Diencephalon (tissue), 1 donor: ENCODE results near the gene GATA5. TPM values are rescaled to one million over a fixed set of nuclear protein-coding genes. Genes with fewer than 3 reads are reported as not detected.

ENCODE experiments used
- total RNA-seq: library from RNA; depleted of rRNA; stranded (reverse); fragments of >200 nt; gene quantifications from one replicate; pipeline ENCODE4 v1.2.3, GENCODE V29; 2014

Gene GATA5, protein sequence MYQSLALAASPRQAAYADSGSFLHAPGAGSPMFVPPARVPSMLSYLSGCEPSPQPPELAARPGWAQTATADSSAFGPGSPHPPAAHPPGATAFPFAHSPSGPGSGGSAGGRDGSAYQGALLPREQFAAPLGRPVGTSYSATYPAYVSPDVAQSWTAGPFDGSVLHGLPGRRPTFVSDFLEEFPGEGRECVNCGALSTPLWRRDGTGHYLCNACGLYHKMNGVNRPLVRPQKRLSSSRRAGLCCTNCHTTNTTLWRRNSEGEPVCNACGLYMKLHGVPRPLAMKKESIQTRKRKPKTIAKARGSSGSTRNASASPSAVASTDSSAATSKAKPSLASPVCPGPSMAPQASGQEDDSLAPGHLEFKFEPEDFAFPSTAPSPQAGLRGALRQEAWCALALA
- not detected for total RNA-seq

DNA sequence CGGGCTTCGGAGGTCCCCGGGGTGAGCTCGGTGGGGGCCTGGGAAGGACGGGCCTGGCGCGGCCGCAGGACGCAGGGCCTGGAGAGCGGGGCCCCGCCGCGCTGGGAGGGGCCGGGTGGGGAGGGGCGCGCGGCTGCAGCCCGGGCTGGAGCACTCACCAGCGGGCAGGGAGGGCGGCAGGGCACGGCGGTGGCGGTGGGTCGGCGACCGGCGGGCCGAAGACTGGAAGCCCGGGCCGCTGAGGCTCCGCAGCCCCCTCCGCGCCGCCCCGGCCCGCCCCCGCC, at the start of gene GATA5:
GATA5 (minus strand) TSS at position 224 of the 284 bp plus-strand sequence. CDS start 474 bp downstream, outside the sequence.

DNA sequence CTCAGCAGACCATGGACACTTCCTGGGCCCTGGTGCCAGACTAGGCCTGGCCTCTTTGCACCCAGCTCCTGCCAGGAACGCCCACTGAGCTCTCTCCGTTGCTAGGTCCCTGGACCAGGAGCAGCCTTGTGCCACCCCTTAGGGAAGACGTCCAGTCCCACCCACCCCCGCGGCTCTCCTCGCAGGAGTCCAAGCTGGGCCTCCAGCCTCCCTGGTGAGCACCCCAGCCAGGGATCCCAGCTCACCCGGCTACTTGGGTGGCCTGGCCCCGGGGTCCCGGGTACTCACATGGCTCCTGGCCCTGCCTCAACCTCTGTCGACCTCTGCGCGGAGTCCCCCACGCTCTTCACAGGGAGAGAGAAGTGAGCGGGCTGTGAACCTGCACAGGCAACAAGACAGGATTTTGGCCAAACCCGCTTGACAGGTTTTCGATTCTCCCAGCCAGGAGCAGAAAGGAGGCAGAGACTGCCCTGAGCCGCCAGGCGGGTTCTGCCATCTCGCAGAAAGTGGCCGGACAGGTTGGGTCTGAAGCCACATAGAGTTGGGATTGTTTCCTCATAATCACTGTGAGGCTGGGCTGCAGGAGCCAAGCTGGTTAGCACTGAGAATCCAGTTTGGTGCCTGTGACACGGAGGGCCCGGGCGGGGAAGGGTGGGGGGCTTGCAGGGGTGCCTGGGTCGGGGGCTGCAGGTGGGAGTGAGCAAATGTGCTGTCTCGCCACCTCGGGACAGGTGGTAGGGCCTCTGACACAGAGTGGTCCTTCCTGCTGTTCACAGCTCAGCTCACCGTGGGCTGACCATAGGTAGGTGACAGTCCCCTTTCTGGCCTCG, 48.4 kb downstream of the GATA5 start, which contains the start of gene RBBP8NL:
RBBP8NL (minus strand) TSS at position 368 of the 830 bp plus-strand sequence. CDS start 7,892 bp downstream, outside the sequence.

Other genes starting within 250 kb of the GATA5 start
- gene OSBPL2, start 237.5 kb downstream of the GATA5 start, total RNA-seq: 49.4 TPM
- 38.5 TPM for gene ADRM1, start 173.0 kb downstream of the GATA5 start, total RNA-seq
- gene LAMA5, start 108.7 kb downstream of the GATA5 start, total RNA-seq: 12.9 TPM
- 1,117 TPM for gene RPS21, start 88.9 kb downstream of the GATA5 start, total RNA-seq
- 6.5 TPM for gene CABLES2, start 68.7 kb downstream of the GATA5 start, total RNA-seq
- gene RBBP8NL, start 48.5 kb downstream of the GATA5 start, total RNA-seq: not detected
- gene SLCO4A1, start 166.5 kb upstream of the GATA5 start, total RNA-seq: 2.1 TPM
- 2.1 TPM for gene NTSR1, start 232.8 kb upstream of the GATA5 start, total RNA-seq